GM21360 (cell line): Measurements from ENCODE around the gene SGMS2.

Experiments
- ATAC-seq: cut with Tn5 transposase; IDR thresholded peaks from one replicate; pipeline ENCODE4 v1.9.1; 2021; ENCODE audit warnings: mild to moderate bottlenecking, moderate library complexity; ENCODE audit not compliant: unreplicated experiment

The SGMS2 gene

DNA sequence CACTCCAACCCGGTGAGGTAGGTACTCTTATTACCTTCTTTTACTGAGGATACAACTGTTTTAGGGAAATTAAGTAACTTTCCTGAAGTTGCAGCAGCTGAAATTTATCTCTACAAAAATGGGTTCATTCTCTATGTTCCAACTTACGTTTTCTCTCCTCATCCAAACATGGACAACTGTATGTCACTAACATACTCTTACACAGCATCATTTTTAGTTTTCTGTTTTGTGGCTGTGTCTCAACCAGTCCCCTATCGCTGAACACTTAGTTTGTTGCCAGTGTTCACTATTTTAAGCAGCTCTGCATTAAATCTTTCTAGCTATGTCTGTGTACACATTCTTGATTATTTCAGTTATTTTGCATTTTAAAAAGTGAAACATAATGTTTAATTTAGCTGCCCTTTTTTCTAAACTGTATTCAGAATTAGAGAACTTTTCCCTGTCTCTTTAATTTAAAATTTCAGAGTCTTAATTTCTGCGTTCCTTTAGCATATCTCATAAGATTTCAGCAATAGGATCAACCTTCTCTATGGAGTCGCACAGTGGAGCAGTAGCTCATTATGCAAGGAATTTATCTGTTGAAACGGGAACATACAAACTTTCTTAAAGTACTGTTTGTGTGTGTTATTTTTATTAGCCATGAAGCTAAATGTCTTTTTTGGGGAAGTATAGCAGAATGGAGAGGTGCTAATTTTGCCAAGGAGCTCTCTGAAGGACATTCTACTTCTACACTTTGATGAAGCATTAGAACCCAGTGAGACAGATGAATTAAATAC lies 3.8 kb downstream of the SGMS2 start:
- no peak for ATAC-seq

- no peak for ATAC-seq
These were observed 6.4 kb downstream of the SGMS2 start for GRCh38 chr4:107831140-107831539.

GRCh38 chr4:107832275-107832807 lies 7.6 kb downstream of the SGMS2 start:
- no peak for ATAC-seq

GRCh38 chr4:107834241-107834794 lies 9.6 kb downstream of the SGMS2 start:
- ATAC-seq, result no peak

DNA sequence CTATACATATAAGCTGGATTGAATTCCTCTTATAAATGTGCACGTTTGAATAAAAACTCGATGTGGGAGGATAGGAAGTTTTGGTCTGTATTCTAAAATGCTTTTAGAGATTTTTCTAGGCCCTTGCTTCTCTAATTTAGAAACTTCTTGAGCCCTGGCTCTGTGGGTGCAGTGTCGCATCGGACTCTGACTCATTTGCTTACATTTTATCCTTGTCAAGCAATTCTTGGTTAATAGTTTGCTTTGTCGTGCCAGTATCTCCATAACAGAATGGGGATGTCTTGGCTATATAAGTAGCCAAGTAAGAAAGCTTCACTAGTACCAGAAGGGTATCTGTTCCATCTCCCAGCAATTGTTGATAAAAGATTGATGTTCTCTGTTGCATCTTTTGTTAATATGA lies 10.7 kb downstream of the SGMS2 start:
- ATAC-seq, result no peak

- no peak for ATAC-seq
These were observed 12.6 kb downstream of the SGMS2 start for GRCh38 chr4:107837317-107837716.

DNA sequence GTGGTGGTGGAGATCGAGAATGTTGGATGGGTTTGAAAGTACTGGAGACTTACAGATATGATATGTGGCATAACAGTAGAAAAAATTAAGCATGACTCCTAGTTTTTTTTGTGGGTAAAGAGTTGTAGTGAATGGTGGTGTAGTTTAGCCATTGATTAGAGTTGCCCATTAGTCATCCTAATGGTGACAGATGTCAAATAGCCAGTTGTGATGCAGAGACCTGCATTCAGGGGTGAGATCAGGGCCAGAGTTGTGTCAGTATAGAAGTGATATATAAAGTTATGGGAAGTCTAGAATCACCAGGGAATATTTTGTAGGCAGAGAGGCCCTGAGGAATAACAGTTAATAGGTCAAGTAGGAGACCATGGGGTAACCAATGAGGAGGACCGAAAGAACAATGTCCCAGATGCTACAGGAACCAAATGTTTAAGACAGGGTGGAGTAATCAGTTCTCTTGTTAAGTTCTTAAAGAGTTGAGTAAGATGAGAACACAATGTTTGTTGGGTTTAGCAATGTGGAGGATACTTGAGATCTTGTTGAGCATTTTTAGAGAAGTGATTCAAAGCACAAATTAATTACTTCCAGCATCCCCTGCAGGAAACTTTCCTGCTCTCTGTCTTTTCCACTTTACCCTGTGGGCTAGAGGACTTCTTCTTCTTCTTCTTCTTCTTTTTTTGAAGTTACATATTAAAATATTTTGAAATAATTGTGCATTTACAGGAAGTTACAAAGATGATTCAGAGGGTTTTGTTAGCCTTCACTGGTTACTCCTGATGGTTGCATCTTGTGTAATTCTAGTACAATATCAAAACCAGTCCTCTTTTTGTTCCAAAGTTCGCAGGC lies 13.3 kb downstream of the SGMS2 start:
- no peak for ATAC-seq

GRCh38 chr4:107838861-107839565 lies 14.3 kb downstream of the SGMS2 start:
- ATAC-seq, result no peak

- no peak for ATAC-seq
These were observed 18.7 kb downstream of the SGMS2 start for GRCh38 chr4:107843391-107843790.

GRCh38 chr4:107845681-107846080 lies 20.9 kb downstream of the SGMS2 start:
- ATAC-seq, result no peak

- no peak for ATAC-seq
These were observed 25.7 kb downstream of the SGMS2 start for GRCh38 chr4:107850438-107850837.

GRCh38 chr4:107853444-107854355 lies 29.0 kb downstream of the SGMS2 start:
- no peak for ATAC-seq

DNA sequence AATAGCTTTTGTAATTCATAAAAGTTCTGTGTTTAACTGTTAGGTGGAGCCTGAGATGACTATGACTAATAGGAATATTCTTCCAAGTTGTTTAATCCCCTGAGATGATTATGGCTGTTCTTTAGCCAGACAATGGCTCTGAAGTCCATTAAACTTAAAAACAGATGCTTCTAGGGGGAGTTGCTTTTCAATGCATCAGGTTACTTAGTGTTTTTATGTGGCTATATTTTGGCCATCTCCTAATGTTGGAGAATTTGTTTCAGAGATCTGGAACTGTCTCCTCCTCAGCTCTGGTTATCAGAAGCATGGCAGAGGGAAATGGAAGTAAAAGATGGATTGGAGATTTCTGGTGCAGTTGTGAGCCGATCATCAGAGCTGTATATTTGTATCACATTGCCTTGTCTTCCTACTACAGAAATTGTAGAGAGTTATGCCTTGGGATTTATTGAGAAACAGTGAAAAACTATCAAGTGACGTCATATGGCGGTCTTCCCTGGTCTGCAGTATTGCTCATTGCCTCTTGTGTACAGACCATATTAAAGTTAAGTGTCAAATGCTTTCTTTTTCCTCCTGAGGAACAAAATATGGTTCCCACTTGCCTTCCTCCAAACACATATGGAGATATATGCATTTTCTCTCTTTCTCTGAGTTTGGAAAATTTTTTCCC lies 29.8 kb downstream of the SGMS2 start:
- ATAC-seq, result no peak

- ATAC-seq, result no peak
These were observed 31.0 kb downstream of the SGMS2 start for GRCh38 chr4:107855723-107856122.

DNA sequence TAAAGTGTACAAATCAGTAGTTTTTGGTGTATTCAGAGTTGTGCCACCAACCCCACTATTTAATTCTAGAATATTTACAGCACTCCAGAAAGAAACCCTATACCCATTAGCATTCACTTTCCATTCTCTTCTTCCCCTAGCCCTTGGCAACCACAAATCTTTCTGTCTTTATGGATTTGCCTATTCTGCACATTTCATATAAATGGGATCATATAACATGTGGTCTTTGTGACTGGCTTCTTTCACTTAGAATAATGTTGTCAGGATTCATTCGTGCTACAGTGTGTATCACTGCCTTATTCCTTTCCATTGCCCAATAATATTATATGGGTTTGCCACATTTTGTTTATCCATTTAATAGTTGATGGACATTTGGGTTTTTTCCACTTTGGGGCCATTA lies 32.2 kb downstream of the SGMS2 start:
- ATAC-seq, result no peak

DNA sequence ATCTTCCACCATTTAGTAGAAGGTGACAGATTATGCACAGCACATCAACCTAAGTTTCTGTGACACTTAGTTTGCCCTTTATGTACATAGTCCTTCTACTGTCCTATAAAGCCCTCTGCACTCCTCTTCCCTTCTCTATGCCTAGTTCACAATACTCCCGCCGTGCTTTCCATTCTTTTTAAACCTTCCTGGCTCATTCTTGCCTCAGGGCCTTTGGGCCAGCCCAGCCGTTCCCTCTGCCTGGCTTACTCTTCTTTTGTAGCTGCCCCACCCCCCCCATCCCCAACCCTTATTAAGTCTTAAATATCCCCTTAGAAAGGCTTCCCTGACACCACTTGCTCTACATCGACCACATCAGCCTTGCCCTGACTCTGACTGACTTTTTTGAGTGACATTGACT lies 33.0 kb downstream of the SGMS2 start:
- ATAC-seq, result no peak

DNA sequence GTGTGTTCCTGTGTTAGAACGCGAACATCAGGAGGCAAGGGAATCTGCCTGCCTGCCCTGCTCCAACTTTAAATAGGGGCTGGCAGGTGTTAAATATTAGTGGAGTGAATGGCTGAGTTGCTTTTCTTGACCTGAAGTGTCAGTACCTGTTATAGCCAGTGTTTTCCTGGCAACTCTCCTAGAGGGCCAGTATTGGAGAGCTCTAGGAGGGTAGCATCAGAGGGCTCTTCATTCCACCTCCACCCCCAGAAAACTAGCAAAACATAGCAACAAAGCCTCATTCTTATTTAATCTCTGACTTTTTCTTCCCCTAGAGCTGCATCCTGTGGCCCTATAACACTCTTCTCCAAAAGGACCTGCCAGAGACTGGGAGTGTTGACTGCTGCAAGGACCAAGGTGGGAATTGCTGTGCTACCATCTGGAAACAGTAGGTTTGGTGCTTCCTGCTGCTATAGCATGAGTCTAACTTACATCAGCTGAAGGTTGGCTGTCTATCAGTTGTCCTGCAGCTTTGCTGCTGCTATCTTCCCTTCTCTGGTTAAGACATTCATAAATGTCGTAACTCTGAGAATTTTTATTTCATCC lies 33.5 kb downstream of the SGMS2 start:
- no peak for ATAC-seq

GRCh38 chr4:107862658-107863057 lies 37.9 kb downstream of the SGMS2 start:
- ATAC-seq, result no peak

DNA sequence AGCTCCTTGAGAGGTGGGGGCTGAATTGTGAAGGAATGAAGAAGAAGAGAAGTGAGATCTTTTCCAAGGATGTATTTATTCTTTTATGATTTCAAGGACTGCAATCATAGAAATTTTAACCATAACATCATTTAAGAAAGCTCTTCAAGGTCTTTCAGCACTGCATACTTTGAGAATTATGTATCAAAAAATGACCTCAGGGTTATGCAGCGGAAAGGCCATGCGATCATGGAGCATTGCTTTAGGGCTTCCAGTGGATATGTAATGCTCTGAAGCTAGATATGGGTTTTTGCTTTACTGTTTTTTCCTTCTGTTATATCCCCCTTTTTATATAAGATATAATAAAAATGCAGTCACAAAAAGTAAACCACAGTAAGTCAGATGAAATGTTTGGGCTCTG lies 38.7 kb downstream of the SGMS2 start:
- ATAC-seq, result no peak
